ENCODE results near the gene CMTM5.
"Not testable (repeated sequence)": the region's sequence is repeated elsewhere in the genome, so short reads cannot be mapped to it uniquely, and the experiment has no call there.

CMTM5 gene

DNA sequence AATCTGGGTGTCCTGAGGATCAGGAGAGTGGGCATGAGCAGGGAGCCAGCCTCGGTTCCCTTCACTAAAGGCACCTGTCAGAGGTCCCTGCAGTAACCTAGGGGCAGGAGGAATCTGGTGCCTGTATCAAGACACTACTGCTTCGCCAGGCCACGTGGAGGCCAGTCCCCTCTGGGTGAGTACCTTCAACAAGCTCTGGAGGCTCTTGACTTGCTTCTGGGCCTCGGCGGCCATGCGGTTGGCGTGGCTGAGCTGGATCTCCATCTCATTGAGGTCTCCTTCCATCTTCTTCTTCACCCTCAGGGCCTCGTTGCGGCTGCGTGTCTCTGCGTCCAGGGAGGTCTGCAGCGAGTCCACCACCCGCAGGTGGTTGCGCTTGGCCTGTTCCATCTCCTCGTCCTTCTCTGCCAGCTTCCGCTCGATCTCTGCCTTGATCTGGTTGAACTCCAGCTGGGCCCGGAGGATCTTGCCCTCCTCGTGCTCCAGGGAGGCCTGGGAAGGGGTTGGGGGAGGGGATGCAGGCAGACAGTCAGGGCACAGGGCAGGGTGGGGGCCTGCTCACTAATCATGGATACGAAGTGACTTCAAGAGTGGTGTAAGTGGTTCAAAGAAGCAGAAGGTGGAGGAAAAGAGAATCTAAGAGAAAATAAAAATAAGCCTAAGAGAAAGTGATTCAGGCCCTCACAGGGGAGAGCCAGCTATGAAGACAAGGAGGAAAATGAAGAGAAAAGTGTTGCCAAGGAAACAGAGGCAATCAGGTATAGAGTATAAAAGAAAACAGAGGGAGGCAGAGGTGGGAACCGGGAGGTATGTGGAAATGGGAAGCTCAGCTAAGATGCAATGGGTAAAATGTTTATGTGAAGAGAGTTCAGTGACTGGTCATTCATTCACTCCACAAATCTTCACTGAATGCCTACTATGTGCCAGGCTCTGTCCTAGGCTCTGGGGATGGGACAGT is 39.3 kb downstream of the CMTM5 start:
- no peak for DNase-seq

DNA sequence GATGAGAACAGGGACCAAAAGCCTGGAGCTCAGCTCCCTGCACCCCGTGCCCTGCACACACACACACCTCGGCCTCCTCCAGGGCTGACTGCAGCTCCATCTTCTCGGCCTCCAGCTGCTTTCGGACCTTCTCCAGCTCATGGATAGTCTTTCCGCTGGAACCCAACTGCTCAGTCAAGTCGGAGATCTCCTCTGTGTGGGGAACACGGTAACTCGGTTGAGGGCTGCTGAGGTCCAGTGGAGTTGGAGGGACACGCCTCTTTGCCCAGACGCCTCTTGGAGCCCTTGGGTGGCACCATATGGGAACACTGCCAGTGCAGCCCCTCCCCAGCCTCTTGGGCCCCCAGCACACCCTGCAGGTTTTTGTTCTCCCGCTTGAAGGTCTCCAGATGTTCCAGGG is 40.0 kb downstream of the CMTM5 start:
- no peak for DNase-seq

DNA sequence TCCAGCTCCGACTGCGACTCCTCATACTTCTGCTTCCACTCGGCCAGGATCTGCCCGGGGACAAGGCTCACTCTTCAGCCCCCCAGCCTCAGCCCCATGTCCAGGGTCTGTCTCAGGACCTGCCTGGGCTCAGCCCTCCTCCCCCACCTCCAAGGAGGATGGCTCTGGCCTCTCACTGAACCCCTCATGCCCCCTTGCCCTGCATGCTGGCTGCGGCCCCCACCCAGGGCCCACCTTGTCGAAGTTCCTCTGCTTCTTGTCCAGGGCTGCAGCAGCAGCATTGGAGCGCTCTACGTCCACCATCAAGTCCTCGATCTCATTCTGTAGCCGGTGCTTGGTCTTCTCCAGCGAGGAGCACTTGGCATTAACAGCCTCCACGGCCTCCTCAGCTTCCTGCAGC is 40.4 kb downstream of the CMTM5 start:
- not testable (repeated sequence) for DNase-seq

DNA sequence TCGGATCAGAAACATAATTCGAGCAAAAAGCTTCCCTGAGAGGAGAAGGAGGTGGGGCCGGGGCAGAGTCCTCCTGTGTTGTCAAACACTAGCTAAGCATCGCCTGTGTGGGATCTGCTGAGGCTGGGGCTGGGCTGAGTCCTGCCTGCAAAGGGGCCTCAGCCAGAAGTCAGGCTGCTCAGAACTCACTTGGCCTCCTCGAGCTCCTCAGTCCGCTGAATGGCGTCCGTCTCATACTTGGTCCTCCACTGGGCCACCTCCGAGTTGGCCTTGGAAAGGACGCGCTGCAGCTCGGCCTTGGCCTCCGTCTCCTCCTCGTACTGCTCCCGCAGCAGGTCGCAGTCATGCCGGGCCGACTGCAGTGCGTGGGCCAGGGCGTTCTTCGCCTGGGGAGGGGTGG is 41.2 kb downstream of the CMTM5 start:
- DNase-seq = no peak

DNA sequence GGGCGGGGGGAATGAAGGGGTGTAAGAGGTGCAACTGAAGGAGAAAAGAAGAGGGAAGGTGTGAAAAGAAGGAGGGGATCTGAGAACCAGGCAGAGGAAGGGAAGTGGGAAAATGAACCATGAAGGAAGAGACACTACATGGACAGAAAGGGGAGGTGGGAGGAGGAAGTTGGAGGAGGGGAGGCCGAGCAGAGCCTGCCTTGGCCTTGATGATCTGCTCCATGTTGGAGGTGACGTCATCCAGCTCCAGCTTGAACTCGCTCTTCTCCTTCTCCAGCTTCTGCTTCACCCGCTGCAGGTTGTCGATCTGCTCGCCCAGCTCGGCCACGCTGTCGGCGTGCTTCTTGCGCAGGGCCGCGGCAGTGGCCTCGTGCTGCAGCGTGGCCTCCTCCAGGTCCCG is 42.8 kb downstream of the CMTM5 start:
- not testable (repeated sequence) for DNase-seq

DNA sequence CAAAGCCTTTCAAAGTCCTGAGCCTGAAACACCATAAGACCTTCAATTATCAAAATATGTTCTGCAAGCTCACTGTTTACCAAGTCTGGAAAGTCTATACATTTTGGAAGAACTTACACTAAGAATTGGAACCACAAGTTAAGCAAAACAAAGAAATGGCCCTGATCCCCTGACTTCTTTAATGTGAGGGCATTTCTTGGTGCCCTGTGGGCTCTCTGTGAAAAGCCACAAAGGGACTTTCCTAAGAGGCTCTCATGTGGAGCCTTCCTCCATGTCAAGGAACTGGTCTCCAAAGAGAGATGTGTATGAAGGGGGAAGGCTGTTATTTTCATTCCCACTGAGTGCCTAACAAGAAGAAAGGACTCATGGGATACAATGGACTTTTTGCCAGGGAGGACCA is 44.7 kb downstream of the CMTM5 start:
- DNase-seq = no peak

DNA sequence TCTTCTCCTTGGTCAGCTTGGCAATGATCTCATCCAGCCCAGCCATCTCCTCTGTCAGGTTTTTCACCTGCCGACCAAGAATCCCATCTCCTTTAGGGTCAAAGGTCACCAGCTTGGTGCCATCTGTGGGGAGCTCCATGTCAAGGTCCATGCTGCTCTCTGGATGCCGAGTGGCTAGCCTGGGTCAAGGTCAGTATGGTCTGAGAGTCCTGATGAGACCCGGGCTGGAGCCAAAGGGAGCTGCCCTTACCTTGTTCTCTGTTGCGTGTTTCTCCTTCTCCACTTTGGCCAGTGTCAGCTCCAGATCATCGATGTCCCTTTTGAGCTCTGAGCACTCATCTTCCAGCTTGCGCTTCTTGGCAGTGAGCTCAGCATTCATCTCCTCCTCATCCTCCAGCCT is 46.8 kb downstream of the CMTM5 start:
- no peak for DNase-seq

DNA sequence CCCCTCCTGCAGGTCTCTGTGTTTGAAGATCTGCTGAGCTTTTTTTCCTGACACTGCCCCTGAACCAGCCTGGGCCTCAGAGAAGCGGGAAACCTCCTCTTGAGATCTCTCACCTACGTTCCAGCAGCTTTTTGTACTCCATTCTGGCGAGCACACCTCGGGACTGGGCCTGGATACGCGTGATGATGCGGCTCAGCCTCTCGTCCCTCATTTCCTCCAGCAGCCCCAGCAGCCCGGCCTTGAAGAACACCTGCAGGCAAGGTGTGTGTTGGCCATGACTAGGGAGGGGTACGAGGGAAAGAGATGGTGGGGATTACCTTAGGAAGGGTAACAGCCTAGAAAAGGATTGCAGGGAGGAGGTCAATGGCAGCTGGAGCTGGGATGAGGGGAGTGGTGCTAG is 48.3 kb downstream of the CMTM5 start:
- no peak for DNase-seq

DNA sequence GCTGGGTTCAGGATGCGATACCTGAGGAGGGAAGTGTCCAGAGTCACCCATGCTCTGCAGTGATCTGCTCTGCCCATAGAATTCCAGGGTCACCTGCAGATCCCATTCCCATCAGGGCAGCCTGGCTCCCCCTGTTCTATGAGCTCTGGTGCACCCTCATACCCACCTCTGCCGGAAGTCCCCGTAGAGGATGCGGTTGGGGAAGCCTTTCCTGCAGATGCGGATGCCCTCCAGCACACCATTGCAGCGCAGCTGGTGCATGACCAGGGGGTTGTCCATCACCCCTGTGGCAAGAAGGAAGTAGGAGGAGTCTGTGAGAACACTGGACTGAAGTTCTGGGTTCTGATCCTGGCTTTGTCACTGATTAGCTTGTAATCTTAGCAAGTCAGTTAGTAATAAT is 49.0 kb downstream of the CMTM5 start:
- not testable (repeated sequence) for DNase-seq

DNA sequence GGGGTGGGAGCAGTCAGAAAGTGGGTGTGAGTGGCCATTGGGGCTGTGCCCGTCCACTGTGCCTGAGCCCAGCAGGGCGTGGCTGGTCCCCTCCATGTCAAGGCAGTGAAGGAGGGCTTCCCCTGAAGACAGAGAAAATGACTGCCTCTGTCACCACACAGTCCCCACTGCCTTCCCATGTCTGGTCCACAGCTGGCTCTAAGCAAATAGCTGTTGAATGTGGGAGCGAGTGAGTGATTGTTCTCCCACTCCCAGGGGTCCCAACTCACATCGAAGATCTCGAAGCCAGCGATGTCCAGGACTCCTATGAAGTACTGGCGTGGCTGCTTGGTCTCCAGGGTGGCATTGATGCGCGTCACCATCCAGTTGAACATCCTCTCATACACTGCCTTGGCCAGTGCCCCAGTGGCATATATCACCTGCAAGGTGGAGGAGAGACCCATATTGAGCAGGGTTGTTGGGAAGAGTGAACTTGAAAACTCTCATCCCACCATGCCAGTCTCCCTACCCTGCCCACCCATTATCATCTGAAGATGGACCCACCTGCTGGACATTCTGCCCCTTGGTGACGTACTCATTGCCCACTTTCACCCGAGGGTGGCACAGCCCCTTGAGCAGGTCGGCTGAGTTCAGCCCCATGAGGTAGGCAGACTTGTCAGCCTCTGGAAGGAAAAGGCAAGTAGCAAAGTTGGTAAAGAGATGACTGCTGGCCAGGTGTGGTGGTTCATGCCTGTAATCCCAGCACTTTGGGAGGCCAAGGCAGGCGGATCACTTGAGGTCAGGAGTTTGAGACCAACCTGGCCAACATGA is 52.0 kb downstream of the CMTM5 start:
- DNase-seq = no peak
